RWPE1 (cell line): ENCODE measurements around the gene ARL16.

Source experiments
- CTCF ChIA-PET: fragments of 350-600 bp; sonication (Branson Sonifier 250); formaldehyde crosslinking; extraction: SDS; loops from one replicate; lab custom pipeline; 2021; lab: Yijun Ruan, JAX
- POLR2A ChIA-PET: fragments of 400-600 bp; formaldehyde crosslinking; extraction: SDS; loops from one replicate; lab custom pipeline; 2020; ENCODE audit warnings: antibody characterized with exemption; ENCODE audit not compliant: low non-redundant PET; lab: Yijun Ruan, JAX
- DNase-seq: peaks from one replicate; pipeline ENCODE4 v3.0.0; 2012; ENCODE audit warnings: low spot score
- H3K27ac ChIP-seq: fragments of 450-650 bp; 2 replicates; pipeline ENCODE4 v1.5.1; 2017
- TF ChIP-seq, protein P1 (sequence below): fragments of 450-650 bp; conservative IDR thresholded peaks from 2 replicates; pipeline ENCODE4 v1.5.1; 2017; ENCODE audit warnings: low read depth, mild to moderate bottlenecking

Gene ARL16

DNA sequence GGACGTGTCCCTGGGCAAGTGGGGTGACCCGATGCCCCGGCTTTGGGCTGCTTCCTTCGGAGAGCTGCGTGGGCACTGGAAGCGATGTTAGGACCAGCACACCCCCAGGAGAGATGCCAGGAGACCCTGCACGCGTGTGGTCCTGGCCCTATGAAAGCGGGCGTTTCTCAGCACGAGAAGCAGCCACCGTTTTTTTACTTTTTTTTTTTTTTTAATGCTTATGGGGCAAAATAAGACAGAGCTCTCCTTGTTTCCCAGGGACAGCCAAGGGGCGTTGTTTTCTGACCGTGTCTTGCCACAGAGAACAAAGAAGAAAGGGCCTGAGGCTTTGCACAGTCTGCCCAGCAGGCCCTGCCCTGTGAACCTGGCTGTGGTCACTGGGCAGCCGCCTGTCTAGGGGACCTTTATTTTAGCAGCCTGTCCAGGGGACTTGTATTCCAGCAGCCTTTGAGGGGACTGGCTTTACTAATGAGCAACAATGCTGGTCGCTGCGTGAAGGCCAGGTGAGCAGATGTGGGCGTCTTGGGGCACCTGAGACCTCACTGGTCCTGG, 29.5 kb upstream of the ARL16 start:
- TF ChIP-seq, protein P1, sequence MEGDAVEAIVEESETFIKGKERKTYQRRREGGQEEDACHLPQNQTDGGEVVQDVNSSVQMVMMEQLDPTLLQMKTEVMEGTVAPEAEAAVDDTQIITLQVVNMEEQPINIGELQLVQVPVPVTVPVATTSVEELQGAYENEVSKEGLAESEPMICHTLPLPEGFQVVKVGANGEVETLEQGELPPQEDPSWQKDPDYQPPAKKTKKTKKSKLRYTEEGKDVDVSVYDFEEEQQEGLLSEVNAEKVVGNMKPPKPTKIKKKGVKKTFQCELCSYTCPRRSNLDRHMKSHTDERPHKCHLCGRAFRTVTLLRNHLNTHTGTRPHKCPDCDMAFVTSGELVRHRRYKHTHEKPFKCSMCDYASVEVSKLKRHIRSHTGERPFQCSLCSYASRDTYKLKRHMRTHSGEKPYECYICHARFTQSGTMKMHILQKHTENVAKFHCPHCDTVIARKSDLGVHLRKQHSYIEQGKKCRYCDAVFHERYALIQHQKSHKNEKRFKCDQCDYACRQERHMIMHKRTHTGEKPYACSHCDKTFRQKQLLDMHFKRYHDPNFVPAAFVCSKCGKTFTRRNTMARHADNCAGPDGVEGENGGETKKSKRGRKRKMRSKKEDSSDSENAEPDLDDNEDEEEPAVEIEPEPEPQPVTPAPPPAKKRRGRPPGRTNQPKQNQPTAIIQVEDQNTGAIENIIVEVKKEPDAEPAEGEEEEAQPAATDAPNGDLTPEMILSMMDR, result no peak
- peak overlapping the region; percentile 89 for H3K27ac ChIP-seq
- ChIA-PET POLR2A (interaction anchor here (0.8 kb wide), 1 partner anchor 161 kb away, joined by 3 read pairs; the partner anchor contains the start of gene FAAP100), CTCF (interaction anchor here (0.7 to 0.9 kb wide), 3 partner anchors 37 to 204 kb away, joined by 3 to 5 read pairs (median 3); no protein-coding TSS in a partner anchor)
- DNase-seq, result no peak

DNA sequence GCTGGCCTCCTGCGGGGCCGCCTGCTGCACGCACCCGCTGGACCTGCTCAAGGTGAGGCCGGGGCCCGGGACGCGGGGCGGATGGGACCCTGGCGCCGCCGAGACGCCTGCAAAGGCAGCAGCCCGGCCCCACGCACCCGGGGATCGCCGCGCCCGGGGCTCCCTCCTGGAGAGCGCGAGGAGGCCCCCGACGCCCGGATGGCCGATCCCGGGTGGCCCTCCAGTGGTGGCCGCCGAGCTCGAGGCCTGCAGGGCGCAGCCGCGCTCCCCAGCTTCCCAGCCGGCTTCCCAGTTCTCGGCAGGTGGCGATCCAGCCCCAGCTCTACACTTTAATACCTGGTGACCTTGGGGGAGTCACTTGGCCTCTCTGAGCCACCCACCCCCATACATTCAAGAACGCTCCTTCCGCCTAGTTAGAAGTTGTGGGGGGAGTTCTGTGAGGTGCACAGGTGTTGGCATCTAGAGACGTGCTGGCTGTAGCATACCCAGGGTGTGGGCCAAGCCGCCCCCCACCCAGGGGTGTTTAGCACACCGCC, 28.9 kb upstream of the ARL16 start:
- TF ChIP-seq, protein P1, result peak; percentile 46
- POLR2A ChIA-PET, result interaction anchor here (0.8 kb wide), 1 partner anchor 161 kb away, joined by 3 read pairs; the partner anchor contains the start of gene FAAP100
- CTCF ChIA-PET, result interaction anchor here (0.7 to 0.9 kb wide), 3 partner anchors 37 to 205 kb away, joined by 3 to 5 read pairs (median 3); no protein-coding TSS in a partner anchor
- DNase-seq, result no peak
- H3K27ac ChIP-seq, result peak overlapping the region; percentile 89

DNA sequence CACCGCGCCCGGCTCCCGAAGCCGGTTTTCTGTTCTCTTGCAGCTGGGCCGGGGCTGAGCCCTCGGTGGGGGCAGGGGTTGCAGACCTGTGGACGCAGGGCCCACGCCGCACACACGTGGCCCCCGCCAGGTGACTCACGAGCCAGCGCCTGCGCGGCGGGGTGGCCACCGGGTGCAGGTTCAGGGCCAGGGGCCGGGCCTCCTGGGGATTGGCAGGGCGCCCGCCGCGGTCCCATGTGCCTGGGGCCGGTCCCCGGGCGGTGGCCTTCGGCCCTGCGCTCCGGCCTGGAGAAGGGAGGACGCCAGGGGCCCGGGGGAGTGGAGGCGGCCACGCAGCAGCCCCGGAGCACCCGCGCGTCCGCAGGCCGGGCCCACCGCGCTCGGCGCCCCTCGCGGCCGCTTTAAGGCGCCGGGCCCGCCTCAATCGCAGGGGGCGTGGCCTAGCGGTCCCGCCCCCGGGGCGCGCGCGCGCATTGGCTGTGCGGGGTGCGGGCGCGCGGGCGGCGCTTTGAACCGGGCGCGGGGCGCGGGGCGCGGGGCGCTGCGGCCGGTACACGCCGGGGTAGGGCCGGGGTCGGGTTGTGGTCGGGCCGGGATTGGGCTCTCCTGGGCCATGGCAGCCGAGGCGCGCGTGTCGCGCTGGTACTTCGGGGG, 28.3 kb upstream of the ARL16 start, which contains the start of gene SLC25A10:
Gene SLC25A10 (plus strand): TSS at position 471 of the 654 bp plus-strand sequence. CDS start 143 bp downstream, at position 614.
- peak within 1 kb of the TSS; percentile 89 for H3K27ac ChIP-seq
- DNase-seq, result peak; percentile 84
- CTCF ChIA-PET, result interaction anchor here (0.7 to 0.9 kb wide), 3 partner anchors 17 to 205 kb away, joined by 3 to 5 read pairs (median 3); no protein-coding TSS in a partner anchor

DNA sequence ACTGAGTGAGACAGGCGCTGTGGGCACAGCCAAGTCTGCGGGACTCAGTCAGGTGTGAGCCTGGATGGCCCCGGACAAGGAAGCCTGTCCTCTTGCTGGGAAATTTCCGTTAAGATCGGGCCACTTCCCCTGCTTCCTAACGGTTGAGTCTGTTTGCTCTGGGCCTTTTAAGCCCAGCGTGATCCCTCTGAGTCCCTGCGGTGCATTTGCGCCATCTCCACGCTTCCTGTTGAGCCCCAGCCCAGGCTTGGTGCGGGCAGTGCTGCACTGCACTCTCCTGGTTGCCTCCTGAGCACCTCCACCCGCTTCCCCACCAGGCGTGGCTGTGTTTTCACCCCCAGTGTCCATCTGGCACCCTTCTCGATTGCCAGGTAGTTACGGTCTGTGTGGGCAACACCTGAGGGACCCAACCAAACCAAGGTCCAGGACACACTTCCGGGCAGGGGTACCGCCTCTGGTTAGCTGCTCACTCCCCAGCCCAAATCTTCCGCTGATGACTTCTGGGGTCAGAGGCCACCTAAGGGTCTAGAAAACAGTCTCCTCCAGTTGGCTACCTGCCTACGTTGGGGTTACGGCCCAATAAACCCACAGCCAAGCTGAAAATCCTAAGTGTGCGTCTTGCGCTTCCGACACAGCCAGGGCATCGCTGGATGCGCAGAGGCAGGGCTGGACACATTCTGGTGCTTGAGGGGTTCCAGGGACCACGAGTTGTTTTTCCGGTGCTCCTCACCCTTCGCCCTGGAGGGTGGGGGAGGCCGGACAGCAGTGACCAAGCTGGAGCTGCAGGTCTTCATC, 27.1 kb upstream of the ARL16 start:
- peak overlapping the region; percentile 89 for H3K27ac ChIP-seq
- POLR2A ChIA-PET, result interaction anchor here (0.7 kb wide), 2 partner anchors 10 to 113 kb away, joined by 4 to 6 read pairs; no protein-coding TSS in a partner anchor
- DNase-seq, result no peak
- TF ChIP-seq, protein P1, result no peak
- CTCF ChIA-PET, result interaction anchor here (0.6 kb wide), 1 partner anchor 229 kb away, joined by 3 read pairs; no protein-coding TSS in a partner anchor

More for the DNA sequence above, 28.3 kb upstream of the ARL16 start, which contains the start of gene SLC25A10:
- TF ChIP-seq, protein P1, result no peak
- POLR2A ChIA-PET, result interaction anchor here (0.8 kb wide), 1 partner anchor 160 kb away, joined by 3 read pairs; the partner anchor contains the start of gene FAAP100

DNA sequence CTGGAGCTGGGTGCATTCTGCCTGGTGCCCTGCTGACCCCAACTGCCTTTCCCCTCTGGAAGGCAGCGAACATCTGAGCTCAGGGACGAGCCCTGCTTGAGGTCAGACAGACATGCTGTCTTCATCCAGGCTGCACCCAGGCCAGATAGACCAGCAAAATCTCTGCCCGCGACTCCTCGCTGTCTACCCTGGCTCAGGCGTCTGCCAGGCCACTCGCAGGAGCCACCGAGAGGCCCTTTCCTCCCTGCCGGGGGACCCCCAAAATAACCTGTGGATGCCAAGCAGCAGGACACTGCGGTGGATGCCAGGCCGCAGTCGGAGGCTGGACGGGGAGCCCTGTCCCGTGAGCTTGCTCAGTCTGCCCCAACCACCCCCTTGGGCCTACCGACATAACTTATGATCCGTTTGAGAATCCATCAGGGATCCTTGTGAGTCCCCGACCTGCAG, 25.2 kb upstream of the ARL16 start:
- TF ChIP-seq, protein P1, result no peak
- DNase-seq, result no peak
- ChIA-PET POLR2A (interaction anchor here (0.6 kb wide), 1 partner anchor 184 kb away, joined by 4 read pairs; no protein-coding TSS in a partner anchor), CTCF (interaction anchor here (0.6 kb wide), 1 partner anchor 183 kb away, joined by 3 read pairs; no protein-coding TSS in a partner anchor)
- peak overlapping the region; percentile 89 for H3K27ac ChIP-seq
